ENCODE data around the gene LEKR1. TPM values are rescaled to one million over a fixed set of nuclear protein-coding genes. Genes with fewer than 3 reads are reported as not detected.

The LEKR1 gene
- total and polyA plus RNA-seq, 2 donors (not counting 1 experiment from before 2014, with no cell fraction given), result 0.94 to 4.7 TPM

DNA sequence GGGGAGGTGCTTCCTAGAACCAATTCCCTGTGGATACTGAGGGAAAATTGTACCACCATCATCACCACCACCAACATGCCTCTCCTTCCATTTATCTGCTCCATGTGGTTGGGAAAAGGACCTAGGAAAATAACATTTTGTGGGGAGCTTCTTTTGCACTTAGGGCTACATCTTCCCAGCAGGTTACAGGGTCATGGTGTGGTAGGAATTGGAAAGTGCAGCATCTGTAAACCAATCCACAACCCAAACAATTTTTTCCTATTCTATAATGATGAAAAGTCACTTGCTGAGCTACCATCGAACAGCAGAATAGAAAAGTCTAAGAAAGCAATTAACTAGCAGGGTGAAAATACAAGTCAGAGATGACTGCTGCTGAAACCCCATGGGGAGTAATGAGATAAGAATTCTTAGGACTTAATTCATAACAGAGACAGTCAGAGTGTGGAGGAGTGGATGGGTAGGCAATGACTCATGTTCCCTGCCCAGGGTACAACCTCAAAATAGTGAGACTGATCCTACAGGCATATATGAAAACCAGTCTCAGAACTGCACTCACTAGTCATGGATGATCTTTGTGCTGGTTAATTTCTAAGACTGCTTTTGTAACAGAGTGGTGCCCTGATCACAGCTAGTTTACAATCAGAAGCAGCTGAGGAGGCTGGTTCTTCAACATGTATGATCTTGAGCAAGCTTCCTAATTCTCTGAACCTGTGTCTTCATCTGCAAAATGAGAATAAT, 38.1 kb upstream of the LEKR1 start:
- Mint-ChIP-seq H3K9me3 (ENCODE audit: insufficient read depth) (no peaks in the 10 kb centered on the region), H3K27me3 (no peaks in the 10 kb centered on the region), H3K27ac (no peak overlapping the region), H3K4me3 (no peak overlapping the region), H3K4me1 (peaks cover 3% of the 10 kb centered on the region)
- Histone ChIP-seq H3K79me2 (ENCODE audit: control insufficient read depth, insufficient read depth, low read length) (peaks cover 3% of the 10 kb centered on the region), H3K4me1 (ENCODE audit: control insufficient read depth in 2 of 2, insufficient read depth in 2 of 2, low read length in 2 of 2) (no peaks in the 10 kb centered on the region), H3K9ac (ENCODE audit: low read length) (no peak overlapping the region), H3K4me3 (ENCODE audit: control extremely low read depth in 1 of 5, extremely low read depth in 1 of 5, insufficient read depth in 1 of 5, low read depth in 2 of 5, low read length in 4 of 5) (no peak overlapping the region), H4K20me1 (ENCODE audit: control insufficient read depth, insufficient read depth, low read length, poor library complexity, severe bottlenecking) (no peaks in the 10 kb centered on the region), H3K36me3 (replicated peaks in 1 of 2; ENCODE audit: control extremely low read depth in 1 of 2, control insufficient read depth in 1 of 2, extremely low read depth in 1 of 2, insufficient read depth in 2 of 2, low read length in 1 of 2) (no peaks in the 10 kb centered on the region), H3K27me3 (replicated peaks in 1 of 4; ENCODE audit: control extremely low read depth in 1 of 4, control insufficient read depth in 3 of 4, insufficient read depth in 4 of 4, low read length in 3 of 4) (no peaks in the 10 kb centered on the region), H3K27ac (ENCODE audit: low read length in 2 of 2) (no peak overlapping the region), H2AFZ (ENCODE audit: insufficient read depth, low read depth, low read length, poor library complexity, severe bottlenecking) (no peak overlapping the region), H3K4me2 (replicated peaks; ENCODE audit: low read depth, low read length, poor library complexity, severe bottlenecking) (no peak overlapping the region), H3K9me3 (ENCODE audit: control extremely low read depth in 1 of 3, control insufficient read depth in 2 of 3, insufficient read depth in 1 of 3, low read length in 2 of 3) (no peaks in the 10 kb centered on the region)
- ChIA-PET POLR2A (no interaction called here), CTCF (no interaction called here)
- DNase-seq, result no peak
- ATAC-seq (ENCODE audit: low read depth), result no peak
- no CpG with 5 or more reads among the region's 1 CpG for WGBS (ENCODE audit: insufficient coverage)
- intact Hi-C loops (cut with micrococcal nuclease), result no loop called here
- TF ChIP-seq, protein P1, sequence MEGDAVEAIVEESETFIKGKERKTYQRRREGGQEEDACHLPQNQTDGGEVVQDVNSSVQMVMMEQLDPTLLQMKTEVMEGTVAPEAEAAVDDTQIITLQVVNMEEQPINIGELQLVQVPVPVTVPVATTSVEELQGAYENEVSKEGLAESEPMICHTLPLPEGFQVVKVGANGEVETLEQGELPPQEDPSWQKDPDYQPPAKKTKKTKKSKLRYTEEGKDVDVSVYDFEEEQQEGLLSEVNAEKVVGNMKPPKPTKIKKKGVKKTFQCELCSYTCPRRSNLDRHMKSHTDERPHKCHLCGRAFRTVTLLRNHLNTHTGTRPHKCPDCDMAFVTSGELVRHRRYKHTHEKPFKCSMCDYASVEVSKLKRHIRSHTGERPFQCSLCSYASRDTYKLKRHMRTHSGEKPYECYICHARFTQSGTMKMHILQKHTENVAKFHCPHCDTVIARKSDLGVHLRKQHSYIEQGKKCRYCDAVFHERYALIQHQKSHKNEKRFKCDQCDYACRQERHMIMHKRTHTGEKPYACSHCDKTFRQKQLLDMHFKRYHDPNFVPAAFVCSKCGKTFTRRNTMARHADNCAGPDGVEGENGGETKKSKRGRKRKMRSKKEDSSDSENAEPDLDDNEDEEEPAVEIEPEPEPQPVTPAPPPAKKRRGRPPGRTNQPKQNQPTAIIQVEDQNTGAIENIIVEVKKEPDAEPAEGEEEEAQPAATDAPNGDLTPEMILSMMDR (IDR thresholded peaks at IDR 0.05), result no peak
- no peak for TF ChIP-seq EZH2 (IDR thresholded peaks at IDR 0.05; ENCODE audit: borderline replicate concordance, insufficient read depth, low read depth, low read length, poor library complexity, severe bottlenecking)

DNA sequence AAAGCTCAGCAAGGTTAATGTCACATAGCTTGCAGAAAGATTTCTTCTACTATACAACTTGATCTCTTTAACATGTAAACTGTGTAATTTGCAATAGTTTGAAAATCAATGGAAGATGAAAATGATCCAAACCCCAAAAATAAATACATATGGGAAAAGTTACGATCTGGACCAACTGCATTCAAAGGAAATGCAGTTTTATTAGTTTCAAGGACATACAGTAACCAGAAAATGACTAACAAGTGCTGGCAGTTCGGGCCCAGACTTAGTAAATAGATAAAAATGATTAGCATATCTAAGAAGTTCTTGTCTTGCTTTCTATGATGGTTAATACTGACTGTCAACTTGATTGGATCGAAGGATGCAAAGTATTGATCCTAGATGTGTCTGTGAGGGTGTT, 37.3 kb upstream of the LEKR1 start:
- Mint-ChIP-seq H3K9me3 (ENCODE audit: insufficient read depth) (no peaks in the 10 kb centered on the region), H3K27ac (no peak overlapping the region), H3K27me3 (no peaks in the 10 kb centered on the region), H3K4me3 (no peak overlapping the region), H3K4me1 (peaks cover 5% of the 10 kb centered on the region)
- peaks cover 3% of the 10 kb centered on the region for H3K79me2 ChIP-seq (ENCODE audit: control insufficient read depth, insufficient read depth, low read length)
- no peak overlapping the region for H3K9ac ChIP-seq (ENCODE audit: low read length)
- H3K9me3 ChIP-seq (ENCODE audit: control extremely low read depth in 1 of 3, control insufficient read depth in 2 of 3, insufficient read depth in 1 of 3, low read length in 2 of 3), result no peaks in the 10 kb centered on the region
- ATAC-seq (ENCODE audit: low read depth) (no peak), DNase-seq (no peak)
- intact Hi-C loops (cut with micrococcal nuclease), result no loop called here
- H3K27me3 ChIP-seq (replicated peaks in 1 of 4; ENCODE audit: control extremely low read depth in 1 of 4, control insufficient read depth in 3 of 4, insufficient read depth in 4 of 4, low read length in 3 of 4), result no peaks in the 10 kb centered on the region
- H3K4me3 ChIP-seq (ENCODE audit: control extremely low read depth in 1 of 5, extremely low read depth in 1 of 5, insufficient read depth in 1 of 5, low read depth in 2 of 5, low read length in 4 of 5), result no peak overlapping the region
- no peak overlapping the region for H3K27ac ChIP-seq (ENCODE audit: low read length in 2 of 2)
- ChIA-PET CTCF (no interaction called here), POLR2A (no interaction called here)
- H4K20me1 ChIP-seq (ENCODE audit: control insufficient read depth, insufficient read depth, low read length, poor library complexity, severe bottlenecking), result no peaks in the 10 kb centered on the region
- WGBS (ENCODE audit: insufficient coverage), result 93% methylated on average over 2 of the region's 3 CpGs
- no peaks in the 10 kb centered on the region for H3K4me1 ChIP-seq (ENCODE audit: control insufficient read depth in 2 of 2, insufficient read depth in 2 of 2, low read length in 2 of 2)
- TF ChIP-seq, protein P1 (IDR thresholded peaks at IDR 0.05), result no peak
- no peak for TF ChIP-seq EZH2 (IDR thresholded peaks at IDR 0.05; ENCODE audit: borderline replicate concordance, insufficient read depth, low read depth, low read length, poor library complexity, severe bottlenecking)
- H2AFZ ChIP-seq (ENCODE audit: insufficient read depth, low read depth, low read length, poor library complexity, severe bottlenecking), result no peak overlapping the region
- no peak overlapping the region for H3K4me2 ChIP-seq (replicated peaks; ENCODE audit: low read depth, low read length, poor library complexity, severe bottlenecking)
- no peaks in the 10 kb centered on the region for H3K36me3 ChIP-seq (replicated peaks in 1 of 2; ENCODE audit: control extremely low read depth in 1 of 2, control insufficient read depth in 1 of 2, extremely low read depth in 1 of 2, insufficient read depth in 2 of 2, low read length in 1 of 2)
